Endothelial cell of umbilical vein (primary cell): ENCODE measurements around the gene ERICH3. TPM values are rescaled to one million over a fixed set of nuclear protein-coding genes. Genes with fewer than 3 reads are reported as not detected.

ENCODE experiments used
- BruUV-seq: library from RNA; stranded (reverse); fragments of 400-500 nt; replicated peaks from 2 replicates; lab custom pipeline; 2021; lab: Mats Ljungman, UMichigan
- CTCF ChIA-PET: fragments of 300-600, 350-600 bp; sonication (Branson Sonifier 250); formaldehyde crosslinking; loops from one replicate; lab custom pipeline; 2021; ENCODE audit warnings: antibody characterized with exemption, inconsistent platforms; lab: Charles Lee
- POLR2A ChIA-PET: fragments of 300-600, 350-600 bp; sonication (Branson Sonifier 250); formaldehyde crosslinking; loops from one replicate; lab custom pipeline; 2021; ENCODE audit warnings: antibody characterized with exemption, inconsistent platforms; lab: Charles Lee
- DNase-seq: peaks from one replicate; pipeline ENCODE4 v3.0.0-alpha.2; 2011; ENCODE audit warnings: low read depth, low spot score
- FAIRE-seq: peaks from 2 replicates; lab custom pipeline; 2011; peaks lifted over from hg19 to GRCh38; lab: Jason Lieb, UNC
- H2AFZ ChIP-seq: 2 replicates; pipeline ENCODE4 v1.6.0; 2012; ENCODE audit warnings: low read depth, low read length, control low read depth, inconsistent platforms
- H3K27ac ChIP-seq: 2 replicates; pipeline ENCODE4 v1.5.1; 2011; ENCODE audit warnings: low read depth, mild to moderate bottlenecking, control low read depth, low read length, moderate library complexity; ENCODE audit not compliant: insufficient read depth
- H3K27me3 ChIP-seq, 2 experiments: 2 replicates each; pipeline versions ENCODE4 v1.6.0 to v1.6.1; 2011; ENCODE audit warnings: low read length in 2 of 2, mixed read lengths in 1 of 2; ENCODE audit not compliant: control insufficient read depth in 2 of 2, insufficient read depth in 2 of 2
- H3K36me3 ChIP-seq, 2 experiments: 2 replicates in 1 of 2; 3 replicates in 1 of 2; pipeline ENCODE4 v1.5.1; 2011; ENCODE audit warnings: low read length in 2 of 2, mild to moderate bottlenecking in 1 of 2, moderate library complexity in 1 of 2; ENCODE audit not compliant: control insufficient read depth in 2 of 2, insufficient read depth in 2 of 2; ENCODE audit errors: extremely low read depth in 1 of 2
- H3K4me1 ChIP-seq: 3 replicates; pipeline ENCODE4 v1.5.1; 2011; ENCODE audit warnings: mild to moderate bottlenecking, low read length; ENCODE audit not compliant: control insufficient read depth, insufficient read depth; ENCODE audit errors: extremely low read depth
- H3K4me2 ChIP-seq: 2 replicates; pipeline ENCODE4 v1.6.1; 2011; ENCODE audit warnings: low read length, control low read depth, mixed read lengths; ENCODE audit not compliant: insufficient read depth
- H3K4me3 ChIP-seq, 3 experiments: fragments of 200-600 bp in 1 of 3; sonication (generic), shearing (Covaris generic) in 1 of 3; replicated peaks in 1 of 3; 2 replicates each; pipeline ENCODE4 v1.5.1; 2011 to 2016; ENCODE audit warnings: control low read depth in 3 of 3, low read length in 3 of 3, mild to moderate bottlenecking in 2 of 3, inconsistent platforms in 1 of 3, low read depth in 1 of 3, moderate library complexity in 1 of 3; ENCODE audit not compliant: insufficient read depth in 1 of 3
- H3K79me2 ChIP-seq: 2 replicates; pipeline ENCODE4 v1.6.0; 2012; ENCODE audit warnings: low read length, inconsistent platforms; ENCODE audit not compliant: control insufficient read depth, insufficient read depth
- H3K9ac ChIP-seq: replicated peaks from 2 replicates; pipeline ENCODE3; 2011; ENCODE audit warnings: low read length, control low read depth; ENCODE audit not compliant: insufficient read depth; ENCODE audit errors: extremely low read depth
- H3K9me1 ChIP-seq: replicated peaks from 3 replicates; pipeline ENCODE4 v1.6.0; 2011; ENCODE audit warnings: mild to moderate bottlenecking, low read length; ENCODE audit not compliant: control insufficient read depth, insufficient read depth; ENCODE audit errors: extremely low read depth
- H3K9me3 ChIP-seq: replicated peaks from 2 replicates; pipeline ENCODE4 v1.5.1; 2012; ENCODE audit warnings: low read length, inconsistent platforms; ENCODE audit not compliant: control insufficient read depth, insufficient read depth
- H4K20me1 ChIP-seq: replicated peaks from 2 replicates; pipeline ENCODE3; 2011; ENCODE audit warnings: mild to moderate bottlenecking, low read length; ENCODE audit not compliant: control insufficient read depth, insufficient read depth; ENCODE audit errors: extremely low read depth
- EZH2 ChIP-seq: IDR thresholded peaks from 2 replicates; pipeline ENCODE4 v1.6.1; 2012; ENCODE audit warnings: borderline replicate concordance, low read depth, mild to moderate bottlenecking, moderate library complexity, low read length, inconsistent platforms; ENCODE audit not compliant: severe bottlenecking
- FOS ChIP-seq: IDR thresholded peaks from 2 replicates; pipeline ENCODE4 v1.6.1; 2011; ENCODE audit warnings: mild to moderate bottlenecking, low read length, moderate library complexity, borderline replicate concordance; ENCODE audit not compliant: insufficient read depth
- GATA2 ChIP-seq: IDR thresholded peaks from 2 replicates; pipeline ENCODE4 v1.7.0; 2011; ENCODE audit warnings: low read depth, mild to moderate bottlenecking, moderate library complexity, mixed read lengths, low read length; ENCODE audit not compliant: insufficient read length, insufficient read depth
- JUN ChIP-seq: IDR thresholded peaks from 2 replicates; pipeline ENCODE4 v1.6.1; 2011; ENCODE audit warnings: borderline replicate concordance, low read depth; ENCODE audit not compliant: insufficient read length, insufficient read depth
- MYC ChIP-seq: IDR thresholded peaks from one replicate; pipeline ENCODE4 v1.6.1; 2011; ENCODE audit warnings: mild to moderate bottlenecking, low read depth, low read length
- POLR2A ChIP-seq: IDR thresholded peaks from 2 replicates; pipeline ENCODE4 v1.6.1; 2012; ENCODE audit warnings: low read depth, mild to moderate bottlenecking, control low read depth, low read length
- POLR2AphosphoS5 ChIP-seq: IDR thresholded peaks from 2 replicates; pipeline ENCODE4 v1.6.1; 2012; ENCODE audit warnings: low read depth, mild to moderate bottlenecking, control low read depth, low read length, moderate library complexity; ENCODE audit not compliant: insufficient read depth
- dilution Hi-C: fragments of 300-500 bp; cut with MboI; formaldehyde crosslinking; loops from one replicate; pipeline ENCODE4 v1.15.0; 2019; ENCODE audit warnings: low sequenced_read_pairs; ENCODE audit not compliant: extremely low pct_ligation_motif_present
- intact Hi-C: fragments of 100-400 bp; cut with micrococcal nuclease; formaldehyde crosslinking; loops from one replicate; pipeline ENCODE4 v1.10.0; 2022
- polyA plus RNA-seq, 4 experiments: library from polyadenylated mRNA; depleted of rRNA in 3 of 4; stranded (reverse) in 3 of 4; unstranded in 1 of 4; fragments of >200 nt; gene quantifications; 2 replicates each; pipeline versions ENCODE4 v1.2.1 to v1.2.3, GENCODE V29; 2011 to 2012; ENCODE audit warnings: missing spikeins in 1 of 4
- total RNA-seq: library from RNA; stranded (reverse); gene quantifications from 2 replicates; pipeline ENCODE4 v1.2.3, GENCODE V29; 2021
- TF ChIP-seq, protein P1 (sequence below), 2 donors: IDR thresholded peaks; 1 replicate in 1 of 2; 2 replicates in 1 of 2; pipeline ENCODE4 v1.5.1; 2011; ENCODE audit warnings: low read length in 2 of 2, mild to moderate bottlenecking in 2 of 2, moderate library complexity in 2 of 2, control low read depth in 1 of 2, inconsistent platforms in 1 of 2, low read depth in 1 of 2; ENCODE audit not compliant: insufficient read depth in 1 of 2; ENCODE audit errors: extremely low read depth in 1 of 2
- TF ChIP-seq, protein P2 (sequence below): IDR thresholded peaks from 2 replicates; pipeline ENCODE4 v1.6.1; 2011; ENCODE audit not compliant: insufficient read depth, insufficient read length

The ERICH3 gene
- total and polyA plus RNA-seq, 2 donors (not counting 3 experiments of a cell fraction or from before 2014, with no cell fraction given): not detected

DNA sequence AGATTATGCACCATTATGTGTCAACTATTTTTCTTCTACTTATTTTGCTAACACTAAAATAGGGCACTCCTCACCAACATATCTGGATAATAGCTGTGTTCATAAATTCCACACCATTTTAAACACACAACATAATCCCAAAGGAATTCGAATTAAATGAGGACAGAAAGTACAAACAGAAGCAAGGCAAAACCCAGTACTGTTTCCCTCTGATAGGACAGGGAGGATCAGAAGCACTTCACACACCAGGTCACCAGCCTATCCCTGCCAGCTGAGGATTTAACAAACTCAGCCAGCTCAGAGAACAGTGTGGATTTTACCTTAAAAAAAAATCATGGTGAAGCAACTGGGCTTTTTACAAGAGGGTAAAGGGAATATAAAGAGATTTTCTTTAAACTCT, 39.3 kb upstream of the ERICH3 start:
- POLR2A ChIA-PET: no interaction called here
- Histone ChIP-seq H3K4me1 (peaks cover 6% of the 10 kb centered on the region), H3K9me1 (no peaks in the 10 kb centered on the region), H3K4me2 (no peak overlapping the region), H3K36me3 (peaks cover 0 to 6% of the 10 kb centered on the region in 2 experiments), H4K20me1 (no peaks in the 10 kb centered on the region), H3K79me2 (no peaks in the 10 kb centered on the region), H3K9me3 (no peaks in the 10 kb centered on the region), H3K9ac (no peak overlapping the region), H3K4me3 (no peak overlapping the region), H3K27me3 (no peaks in the 10 kb centered on the region), H2AFZ (no peak overlapping the region), H3K27ac (no peak overlapping the region)
- DNase-seq (no peak), FAIRE-seq (no peak)
- CTCF ChIA-PET: interaction anchor here (0.8 to 2.7 kb wide), 2 partner anchors 20 to 24 kb away, joined by 3 to 12 read pairs; partner anchors contain the start of genes CRYZ and TYW3
- BruUV-seq: no TSS peak
- dilution Hi-C loops (no loop called here), intact Hi-C loops (no loop called here)
- no peak for TF ChIP-seq EZH2
- TF ChIP-seq JUN: no peak
- TF ChIP-seq POLR2AphosphoS5: no peak
- TF ChIP-seq, protein P1, sequence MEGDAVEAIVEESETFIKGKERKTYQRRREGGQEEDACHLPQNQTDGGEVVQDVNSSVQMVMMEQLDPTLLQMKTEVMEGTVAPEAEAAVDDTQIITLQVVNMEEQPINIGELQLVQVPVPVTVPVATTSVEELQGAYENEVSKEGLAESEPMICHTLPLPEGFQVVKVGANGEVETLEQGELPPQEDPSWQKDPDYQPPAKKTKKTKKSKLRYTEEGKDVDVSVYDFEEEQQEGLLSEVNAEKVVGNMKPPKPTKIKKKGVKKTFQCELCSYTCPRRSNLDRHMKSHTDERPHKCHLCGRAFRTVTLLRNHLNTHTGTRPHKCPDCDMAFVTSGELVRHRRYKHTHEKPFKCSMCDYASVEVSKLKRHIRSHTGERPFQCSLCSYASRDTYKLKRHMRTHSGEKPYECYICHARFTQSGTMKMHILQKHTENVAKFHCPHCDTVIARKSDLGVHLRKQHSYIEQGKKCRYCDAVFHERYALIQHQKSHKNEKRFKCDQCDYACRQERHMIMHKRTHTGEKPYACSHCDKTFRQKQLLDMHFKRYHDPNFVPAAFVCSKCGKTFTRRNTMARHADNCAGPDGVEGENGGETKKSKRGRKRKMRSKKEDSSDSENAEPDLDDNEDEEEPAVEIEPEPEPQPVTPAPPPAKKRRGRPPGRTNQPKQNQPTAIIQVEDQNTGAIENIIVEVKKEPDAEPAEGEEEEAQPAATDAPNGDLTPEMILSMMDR (IDR thresholded peaks at IDR 0.05; ENCODE audit: extremely low read depth in 1 of 2, insufficient read depth in 1 of 2, low read depth in 1 of 2, low read length in 2 of 2): no peak
- no peak for TF ChIP-seq GATA2
- TF ChIP-seq FOS: no peak
- TF ChIP-seq, protein P2, sequence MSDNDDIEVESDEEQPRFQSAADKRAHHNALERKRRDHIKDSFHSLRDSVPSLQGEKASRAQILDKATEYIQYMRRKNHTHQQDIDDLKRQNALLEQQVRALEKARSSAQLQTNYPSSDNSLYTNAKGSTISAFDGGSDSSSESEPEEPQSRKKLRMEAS: no peak
- TF ChIP-seq MYC: no peak
- no peak for TF ChIP-seq POLR2A
